Subcutaneous preadipocyte (primary cell): ENCODE results near the gene ARHGAP27. TPM values are rescaled to one million over a fixed set of nuclear protein-coding genes. Genes with fewer than 3 reads are reported as not detected.

Experiments used
- total RNA-seq: library from RNA; depleted of rRNA; stranded (reverse); fragments of >200 nt; gene quantifications from 2 replicates; pipeline ENCODE4 v1.2.3, GENCODE V29; 2012

ARHGAP27 gene, protein sequence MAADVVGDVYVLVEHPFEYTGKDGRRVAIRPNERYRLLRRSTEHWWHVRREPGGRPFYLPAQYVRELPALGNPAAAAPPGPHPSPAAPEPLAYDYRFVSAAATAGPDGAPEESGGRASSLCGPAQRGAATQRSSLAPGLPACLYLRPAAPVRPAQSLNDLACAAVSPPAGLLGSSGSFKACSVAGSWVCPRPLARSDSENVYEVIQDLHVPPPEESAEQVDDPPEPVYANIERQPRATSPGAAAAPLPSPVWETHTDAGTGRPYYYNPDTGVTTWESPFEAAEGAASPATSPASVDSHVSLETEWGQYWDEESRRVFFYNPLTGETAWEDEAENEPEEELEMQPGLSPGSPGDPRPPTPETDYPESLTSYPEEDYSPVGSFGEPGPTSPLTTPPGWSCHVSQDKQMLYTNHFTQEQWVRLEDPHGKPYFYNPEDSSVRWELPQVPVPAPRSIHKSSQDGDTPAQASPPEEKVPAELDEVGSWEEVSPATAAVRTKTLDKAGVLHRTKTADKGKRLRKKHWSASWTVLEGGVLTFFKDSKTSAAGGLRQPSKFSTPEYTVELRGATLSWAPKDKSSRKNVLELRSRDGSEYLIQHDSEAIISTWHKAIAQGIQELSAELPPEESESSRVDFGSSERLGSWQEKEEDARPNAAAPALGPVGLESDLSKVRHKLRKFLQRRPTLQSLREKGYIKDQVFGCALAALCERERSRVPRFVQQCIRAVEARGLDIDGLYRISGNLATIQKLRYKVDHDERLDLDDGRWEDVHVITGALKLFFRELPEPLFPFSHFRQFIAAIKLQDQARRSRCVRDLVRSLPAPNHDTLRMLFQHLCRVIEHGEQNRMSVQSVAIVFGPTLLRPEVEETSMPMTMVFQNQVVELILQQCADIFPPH
- total RNA-seq = 1.8 and 4.7 TPM in 2 replicates

DNA sequence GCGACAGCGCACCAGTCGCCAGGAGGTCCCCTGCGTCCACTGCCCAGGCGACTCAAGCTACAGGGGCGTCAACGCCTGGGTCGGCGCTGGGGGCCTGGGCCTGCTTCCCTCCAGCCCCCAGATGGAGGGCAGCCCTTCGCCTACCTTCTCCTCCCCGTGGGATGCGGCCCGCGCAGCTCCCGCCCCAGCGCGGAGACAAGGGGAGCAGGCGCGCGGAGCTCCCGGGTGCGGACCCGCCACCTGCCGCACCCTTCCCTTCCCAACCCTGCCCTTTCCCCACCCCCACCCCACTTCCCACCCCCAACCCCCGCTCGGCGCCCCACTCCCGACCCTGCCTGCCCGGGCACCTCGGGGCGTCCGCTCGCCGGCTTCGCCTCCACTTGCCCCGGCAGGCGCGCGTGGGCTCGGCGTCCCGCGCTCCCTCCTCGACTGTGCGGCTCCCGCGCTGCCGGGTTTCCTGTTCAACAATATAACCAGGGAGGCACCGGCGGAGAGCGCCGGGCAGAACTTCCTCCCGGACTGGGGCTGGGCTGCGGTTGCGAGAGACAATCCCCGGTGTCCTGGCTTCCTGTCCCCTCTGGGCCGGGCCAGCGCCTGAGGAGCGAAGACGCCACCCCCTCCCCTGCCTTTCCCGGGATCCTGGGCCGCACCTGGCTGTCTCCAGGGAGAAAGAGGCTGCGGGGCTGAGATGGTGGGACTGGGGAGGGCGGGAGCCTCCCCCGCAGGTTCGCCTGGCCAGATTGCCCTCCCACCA lies at the start of gene ARHGAP27:
Gene ARHGAP27 (minus strand): TSS at position 466 of the 754 bp plus-strand sequence. CDS start 2,591 bp downstream, outside the sequence.

Other genes with a start within 250 kb of the ARHGAP27 start
- 4.8 and 5.3 TPM in 2 replicates for gene FMNL1, start 211.0 kb downstream of the ARHGAP27 start, total RNA-seq
- gene SPATA32, start 170.8 kb downstream of the ARHGAP27 start, total RNA-seq = not detected in 2 replicates
- gene MAP3K14, start 115.8 kb downstream of the ARHGAP27 start, total RNA-seq = 1.8 and 3.3 TPM in 2 replicates
- 23.9 and 27.8 TPM in 2 replicates for gene PLEKHM1, start 57.9 kb upstream of the ARHGAP27 start, total RNA-seq